GM04503 (cell line): ENCODE results near the gene CDC45.

Experiments used
- DNase-seq: peaks from one replicate; pipeline ENCODE4 v3.0.0-alpha.2; 2012; ENCODE audit warnings: low read depth

CDC45 gene

DNA sequence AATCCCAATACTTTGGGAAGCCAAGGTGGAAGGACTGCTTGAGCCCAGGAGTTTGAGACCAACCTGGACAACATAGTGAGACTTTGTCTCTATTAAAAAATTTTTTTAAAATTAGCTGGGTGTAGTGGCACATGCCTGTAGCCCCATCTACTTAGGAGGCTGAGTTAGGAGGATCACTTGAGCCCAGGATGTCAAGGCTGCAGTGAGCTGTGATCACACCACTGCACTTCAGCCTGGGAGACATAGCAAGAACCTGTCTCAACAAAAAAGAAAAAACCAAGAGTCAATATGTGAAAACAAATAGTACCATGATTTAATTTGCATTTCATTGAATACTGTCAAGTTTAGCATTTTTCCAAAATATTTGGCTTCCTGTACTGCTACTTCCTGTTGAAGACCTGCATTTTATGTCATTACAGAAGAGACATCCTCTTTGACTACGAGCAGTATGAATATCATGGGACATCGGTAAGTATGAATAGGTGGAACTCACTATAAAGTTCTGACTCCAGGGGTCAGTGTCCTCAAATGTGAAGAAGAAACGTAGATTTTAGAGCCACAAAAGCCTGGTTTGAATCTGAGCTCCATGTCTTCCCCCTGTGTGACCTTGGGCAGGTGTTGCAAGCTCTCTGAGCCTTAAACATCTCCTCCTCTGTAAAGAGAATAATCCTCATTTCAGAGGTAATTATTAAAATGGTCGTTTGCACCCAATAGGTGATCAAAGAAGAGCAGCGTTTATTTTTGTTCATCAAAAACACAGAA is 16.0 kb downstream of the CDC45 start:
- no peak for DNase-seq

DNA sequence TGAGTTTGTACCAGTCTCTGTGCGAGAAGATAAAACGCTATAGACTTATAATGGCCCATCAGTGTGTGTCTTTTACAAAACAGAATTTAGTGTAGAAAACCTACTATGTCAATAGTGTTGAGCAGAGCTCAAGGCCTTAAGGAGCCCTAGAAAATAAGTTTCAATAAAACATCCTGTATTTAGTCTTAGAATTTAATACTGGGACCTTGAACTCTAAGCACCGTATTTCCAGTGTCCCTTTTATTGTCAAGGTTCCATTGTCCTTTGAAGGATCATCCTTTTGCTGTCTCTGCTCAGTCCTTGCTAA is 16.6 kb downstream of the CDC45 start:
- DNase-seq: no peak

DNA sequence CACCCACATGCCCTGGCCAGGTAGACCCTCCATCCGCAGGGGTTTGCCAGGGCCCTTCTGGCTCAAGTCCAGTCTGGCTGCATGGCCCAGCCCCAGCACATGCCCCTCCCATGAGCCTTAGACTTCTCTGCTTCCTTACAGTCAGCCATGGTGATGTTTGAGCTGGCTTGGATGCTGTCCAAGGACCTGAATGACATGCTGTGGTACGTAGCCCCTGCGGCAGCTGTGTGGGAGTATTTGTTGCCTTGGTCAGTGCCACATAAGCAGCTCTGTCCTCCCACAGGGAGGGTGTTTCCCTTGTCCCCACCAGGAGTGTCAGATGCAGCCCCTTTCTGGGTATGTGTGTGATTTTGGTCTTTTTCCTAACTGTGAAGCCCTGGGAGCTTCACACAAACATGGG is 17.5 kb downstream of the CDC45 start:
- DNase-seq: no peak

DNA sequence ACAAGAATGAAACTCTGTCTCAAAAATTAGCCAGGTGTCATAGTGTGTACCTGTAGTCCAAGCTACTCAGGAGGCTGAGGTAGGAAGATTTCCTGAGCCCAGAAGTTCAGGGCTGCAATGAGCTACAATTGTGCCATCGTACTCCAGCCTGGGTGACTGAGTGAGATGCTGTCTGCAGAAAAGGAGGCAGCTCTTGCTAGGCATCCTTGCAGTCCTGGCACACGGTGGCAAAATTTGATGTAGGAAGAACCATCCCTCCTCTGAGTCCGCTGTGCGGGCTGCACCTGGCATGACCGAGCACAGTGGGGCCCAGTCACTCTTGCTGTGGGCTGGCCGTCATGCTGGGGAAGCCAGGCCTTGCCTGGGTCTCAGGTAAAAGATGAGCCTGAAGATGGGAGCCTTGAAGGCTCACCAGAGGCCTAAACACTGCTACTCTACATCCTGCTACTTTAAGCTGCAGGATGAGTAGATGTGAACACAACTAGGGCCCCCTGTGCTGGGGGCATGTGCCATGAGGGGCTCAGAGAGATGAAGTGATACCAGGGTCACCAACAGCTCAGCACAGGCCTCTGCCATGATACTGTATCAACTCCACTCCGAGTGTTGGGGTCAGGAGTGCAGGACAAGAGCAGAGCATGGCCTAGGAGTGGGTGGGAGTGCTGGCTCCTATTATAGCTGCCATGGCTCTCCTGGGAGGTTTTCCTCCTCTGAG is 18.6 kb downstream of the CDC45 start:
- DNase-seq: no peak

DNA sequence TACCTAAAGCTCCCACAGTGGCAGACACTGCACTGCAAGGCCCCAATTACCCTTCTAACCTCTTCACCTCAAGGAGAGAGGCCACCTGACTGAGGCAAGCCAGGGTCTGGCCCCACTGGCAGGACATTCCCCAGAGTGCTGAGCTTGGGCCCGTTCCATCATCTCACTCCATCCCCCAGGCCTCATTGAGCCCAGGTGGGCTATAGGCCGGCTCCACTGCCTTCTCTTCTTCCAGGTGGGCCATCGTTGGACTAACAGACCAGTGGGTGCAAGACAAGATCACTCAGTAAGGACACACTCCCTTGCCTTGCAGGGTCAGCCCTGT is 19.1 kb downstream of the CDC45 start:
- DNase-seq: no peak

DNA sequence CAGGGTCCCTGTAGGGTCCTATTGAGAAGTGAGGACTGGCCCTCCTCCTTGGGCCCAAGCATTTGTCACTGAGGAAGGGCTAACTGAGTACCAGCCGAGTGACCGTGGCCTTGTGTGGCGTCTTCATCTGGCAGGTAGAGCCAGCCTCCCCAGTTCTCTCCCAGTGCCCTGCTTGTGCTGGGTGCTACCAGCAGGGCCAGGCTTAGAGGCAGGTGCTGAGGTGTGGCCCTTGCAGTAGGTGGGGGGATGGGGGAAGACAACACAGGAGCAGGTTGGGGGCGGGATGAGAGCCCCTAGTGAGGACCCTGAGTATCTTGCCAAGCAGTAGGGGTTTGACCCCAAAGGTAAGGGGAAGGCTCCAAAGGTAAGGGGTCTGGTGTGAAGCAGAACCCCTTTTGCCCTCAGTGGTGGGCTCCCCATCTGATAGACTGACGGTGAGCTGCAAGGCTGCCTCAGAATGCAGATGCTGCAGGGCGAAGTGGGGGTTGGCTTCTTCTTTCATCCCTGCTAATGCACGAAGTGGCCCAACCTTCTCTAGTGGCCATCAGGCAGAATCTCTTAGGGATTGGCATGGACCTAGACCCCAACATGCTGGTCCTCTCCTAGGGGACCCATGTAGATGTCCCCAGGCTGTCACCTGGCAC is 19.6 kb downstream of the CDC45 start:
- DNase-seq: no peak

DNA sequence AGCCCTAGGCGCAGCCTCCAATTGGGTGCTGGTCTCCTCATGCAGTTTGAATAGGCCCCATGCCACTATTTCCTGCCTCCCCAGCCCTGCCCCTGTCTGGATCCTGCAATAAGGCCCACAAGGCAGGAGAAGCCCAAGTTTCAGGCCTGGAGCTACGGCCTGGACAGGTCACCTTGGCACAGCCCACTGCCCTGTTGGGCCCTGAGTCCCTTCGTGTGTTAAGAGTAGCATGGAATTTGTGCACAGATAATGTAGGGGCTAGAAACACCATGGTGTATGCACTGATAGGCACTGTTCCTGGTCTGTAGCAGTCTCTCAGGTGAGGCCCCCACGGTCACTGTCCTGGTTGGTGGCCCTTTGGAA is 20.1 kb downstream of the CDC45 start:
- no peak for DNase-seq

DNA sequence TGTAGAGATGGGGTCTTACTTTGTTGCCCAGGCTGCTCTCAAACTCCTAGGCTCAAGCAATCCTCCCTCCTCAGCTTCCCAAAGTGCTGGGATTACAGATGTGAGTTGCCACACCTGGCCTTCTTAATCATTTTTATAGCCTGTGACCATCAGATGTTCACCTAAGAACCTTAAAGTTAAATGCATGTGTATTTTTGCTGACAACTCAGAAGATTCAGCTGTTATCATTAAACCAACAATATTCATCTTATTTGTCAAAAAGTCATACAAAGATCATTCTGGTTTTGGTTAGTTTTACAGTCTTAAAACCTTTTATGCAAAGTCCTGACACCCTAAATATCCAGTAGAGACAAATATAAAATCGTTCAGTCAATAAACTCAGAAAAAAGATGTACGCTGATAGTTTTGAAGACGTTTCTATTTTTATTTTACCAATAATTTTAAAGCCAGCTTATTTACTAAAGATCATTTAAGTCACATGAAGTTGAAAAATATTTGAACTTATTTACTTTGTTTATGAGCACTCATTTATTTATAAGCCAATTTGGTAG is 22.3 kb downstream of the CDC45 start:
- no peak for DNase-seq

DNA sequence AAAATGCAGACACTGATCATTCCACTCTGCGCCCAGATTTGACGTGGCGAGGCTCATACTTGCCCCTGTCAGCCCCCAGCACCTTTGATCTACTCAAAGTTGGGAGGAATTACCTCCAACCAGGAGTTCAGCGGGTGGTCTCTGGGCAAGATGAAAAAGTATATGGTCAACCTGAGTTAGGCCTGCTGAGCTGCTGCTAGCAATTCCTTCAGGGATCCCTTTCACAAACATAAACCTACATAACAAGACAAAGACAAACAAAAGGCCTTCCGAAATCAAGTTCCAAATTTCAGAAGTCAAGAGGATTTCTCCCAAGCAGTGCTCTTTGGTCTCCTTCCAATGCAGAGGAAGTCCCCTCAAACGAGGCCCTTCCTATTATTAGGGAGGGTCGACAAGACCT is 23.6 kb downstream of the CDC45 start:
- DNase-seq: no peak

DNA sequence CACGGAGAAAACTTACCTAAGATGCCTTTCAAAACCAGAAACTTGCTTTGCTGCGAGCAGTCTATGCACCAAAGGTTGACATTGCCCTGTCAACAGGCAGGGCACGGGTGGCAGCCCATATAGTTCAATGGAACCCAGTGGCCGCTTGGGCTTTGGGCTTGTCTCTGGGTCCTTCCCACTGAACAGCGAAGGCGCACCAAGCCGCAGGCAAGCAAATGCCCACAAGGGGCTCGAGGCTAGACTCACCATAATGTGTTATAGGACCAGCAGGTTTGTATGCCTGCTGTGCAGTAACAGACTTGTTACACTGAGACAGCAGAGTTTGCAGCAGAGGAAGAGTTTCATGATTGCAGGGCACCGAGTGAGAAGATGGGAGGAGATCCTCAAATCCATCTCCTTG is 24.1 kb downstream of the CDC45 start:
- DNase-seq: no peak

DNA sequence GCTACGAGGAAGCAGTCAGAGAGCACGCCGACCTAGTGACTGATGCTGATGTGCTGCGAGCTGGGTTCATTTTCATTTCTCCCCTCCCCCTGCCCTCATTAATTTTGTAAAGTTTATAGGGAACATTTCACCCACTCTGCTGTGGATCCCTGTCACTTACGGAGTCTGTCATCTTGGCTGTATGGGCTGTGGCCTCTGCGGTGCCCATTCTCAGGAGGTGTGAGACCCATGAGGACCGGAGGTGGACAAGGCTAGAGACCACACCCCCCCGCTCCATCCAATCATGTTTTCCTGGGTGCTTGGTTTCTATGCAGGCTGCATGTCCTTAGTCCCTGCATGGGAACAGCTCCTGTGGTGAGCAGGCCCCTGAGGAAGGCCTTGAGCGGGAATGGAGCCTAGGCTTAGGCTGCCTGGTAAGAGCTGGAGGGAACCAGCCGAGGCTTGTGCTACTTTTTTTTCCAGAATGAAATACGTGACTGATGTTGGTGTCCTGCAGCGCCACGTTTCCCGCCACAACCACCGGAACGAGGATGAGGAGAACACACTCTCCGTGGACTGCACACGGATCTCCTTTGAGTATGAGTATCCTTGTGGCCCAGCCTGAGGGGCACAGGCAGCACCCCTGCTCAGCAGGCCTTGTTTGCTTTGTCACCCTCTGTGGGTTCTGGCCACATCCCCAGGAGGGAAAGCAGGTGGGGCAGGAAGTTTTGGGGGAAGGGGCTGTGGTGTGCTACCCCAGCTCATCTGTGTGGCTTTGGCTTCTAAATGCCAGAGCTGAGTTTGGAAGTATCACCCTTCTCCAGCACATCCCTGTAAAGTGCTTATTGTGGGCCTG is 25.4 kb downstream of the CDC45 start:
- no peak for DNase-seq

DNA sequence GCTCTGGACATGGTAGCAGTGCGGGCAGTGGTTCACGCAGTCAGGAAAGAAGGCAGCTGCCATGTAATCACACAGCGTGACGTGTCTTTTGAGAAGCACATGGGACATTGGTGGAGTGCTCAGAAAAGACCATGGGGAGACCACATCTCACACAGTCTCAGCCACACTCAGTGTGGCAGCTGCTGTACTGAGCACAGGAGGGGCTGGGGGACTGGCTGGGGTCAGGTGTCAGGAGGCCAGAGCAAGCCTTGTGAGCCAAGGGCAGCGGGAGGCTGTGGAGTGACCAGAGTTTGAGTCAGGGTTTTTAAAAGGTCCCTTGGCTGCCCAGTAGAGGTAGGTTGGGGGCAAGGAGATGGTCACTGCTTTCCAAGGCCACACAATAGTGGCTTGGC is 26.0 kb downstream of the CDC45 start:
- no peak for DNase-seq

DNA sequence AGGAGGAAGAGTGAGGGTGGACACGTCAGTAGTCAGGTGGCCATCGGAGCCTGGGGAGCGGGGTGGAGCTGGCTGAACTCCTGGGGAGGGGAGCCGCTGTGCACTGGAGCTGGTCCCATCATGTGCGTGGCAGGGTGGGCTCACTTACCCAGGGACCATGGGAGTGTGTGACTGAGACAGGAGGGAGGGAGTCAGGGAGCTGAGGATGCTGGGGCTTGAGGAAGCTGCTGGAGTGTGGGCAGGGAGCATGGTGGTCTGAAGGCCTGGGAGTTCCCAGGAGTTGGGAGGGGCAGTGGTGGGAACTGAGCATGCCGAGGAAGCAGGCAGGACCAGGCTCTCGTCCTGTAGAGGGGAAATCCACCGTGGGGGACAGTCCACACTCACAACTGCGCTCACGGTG is 26.5 kb downstream of the CDC45 start:
- no peak for DNase-seq

DNA sequence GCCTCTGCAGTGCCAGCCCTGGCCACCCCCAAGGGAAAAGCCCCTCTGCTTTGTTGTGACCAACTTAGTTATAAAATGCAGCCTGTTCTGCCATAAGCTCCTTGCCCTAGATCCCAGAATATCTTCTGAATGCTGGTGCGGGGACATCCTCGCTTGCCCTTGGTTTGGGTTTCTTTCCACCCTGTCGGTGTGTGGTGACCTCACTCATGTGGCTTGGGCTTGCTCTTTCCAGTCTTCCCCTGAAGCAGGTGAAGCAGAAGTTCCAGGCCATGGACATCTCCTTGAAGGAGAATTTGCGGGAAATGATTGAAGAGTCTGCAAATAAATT is 27.8 kb downstream of the CDC45 start:
- no peak for DNase-seq

DNA sequence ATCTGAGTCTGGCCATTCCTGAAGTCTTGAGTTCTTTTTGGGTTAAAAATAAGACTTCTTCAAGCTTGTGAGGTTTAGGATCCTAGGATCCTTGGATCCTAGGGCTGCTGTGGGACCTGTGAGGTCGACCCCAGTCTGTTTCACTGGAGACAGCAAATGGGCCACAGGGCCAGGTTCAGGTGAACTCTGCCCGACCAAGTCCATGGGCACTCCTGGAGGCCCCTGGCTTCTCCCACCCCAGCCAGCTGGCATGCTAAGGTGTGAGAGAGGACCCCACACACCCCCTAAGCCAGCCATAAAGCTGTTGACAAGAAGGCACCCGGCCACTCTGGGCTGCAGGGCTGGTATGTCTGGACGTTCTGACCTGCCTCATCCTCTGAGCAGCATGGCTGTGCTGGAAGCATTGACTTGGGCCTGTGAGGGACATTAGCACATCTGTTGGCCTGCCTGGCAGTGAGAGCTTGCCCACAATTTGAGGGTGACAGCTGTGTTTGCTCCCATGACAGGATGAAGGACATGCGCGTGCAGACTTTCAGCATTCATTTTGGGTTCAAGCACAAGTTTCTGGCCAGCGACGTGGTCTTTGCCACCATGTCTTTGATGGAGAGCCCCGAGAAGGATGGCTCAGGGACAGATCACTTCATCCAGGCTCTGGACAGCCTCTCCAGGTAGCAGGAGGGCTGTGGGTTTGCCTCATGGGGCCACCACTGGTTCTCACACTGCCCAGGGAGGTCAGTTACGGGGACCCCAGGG is 28.5 kb downstream of the CDC45 start:
- DNase-seq: no peak

DNA sequence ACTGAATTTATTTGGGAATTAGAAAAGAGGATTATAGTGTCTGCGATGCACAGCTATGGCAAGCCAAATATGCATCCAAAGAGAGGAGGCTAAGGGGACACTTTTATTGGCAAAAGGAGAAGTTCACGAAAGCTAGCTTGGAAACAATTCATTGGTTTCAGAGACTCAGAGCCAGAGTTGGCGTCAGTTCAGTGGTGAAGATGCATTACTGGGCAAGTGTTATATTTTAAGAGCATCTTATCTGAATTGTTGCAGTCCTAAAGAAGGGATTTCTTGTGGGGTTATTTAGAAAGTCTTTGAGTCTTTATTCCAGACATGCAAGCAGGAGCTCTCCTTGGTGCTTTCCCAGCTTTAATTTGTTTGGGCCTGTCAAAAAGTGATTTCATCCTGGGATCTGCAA is 29.5 kb downstream of the CDC45 start:
- no peak for DNase-seq

DNA sequence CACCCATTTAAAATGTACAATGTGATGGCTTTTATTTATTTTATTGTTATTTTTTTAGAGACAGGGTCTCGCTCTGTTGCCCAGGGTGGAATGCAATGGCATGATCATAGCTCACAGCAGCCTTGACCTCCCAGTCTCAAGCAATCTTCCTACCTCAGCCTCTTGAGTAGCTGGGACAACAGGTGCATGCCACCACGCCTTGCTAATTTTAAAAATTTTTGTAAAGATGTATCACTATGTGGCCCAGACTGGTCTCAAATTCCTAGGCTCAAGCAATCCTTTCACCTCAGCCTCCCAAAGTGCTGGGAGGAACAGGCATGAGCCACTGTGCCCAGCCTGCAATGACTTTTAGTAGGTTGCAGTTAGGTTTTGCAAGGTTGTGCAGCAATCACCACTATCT is 30.2 kb downstream of the CDC45 start:
- no peak for DNase-seq

DNA sequence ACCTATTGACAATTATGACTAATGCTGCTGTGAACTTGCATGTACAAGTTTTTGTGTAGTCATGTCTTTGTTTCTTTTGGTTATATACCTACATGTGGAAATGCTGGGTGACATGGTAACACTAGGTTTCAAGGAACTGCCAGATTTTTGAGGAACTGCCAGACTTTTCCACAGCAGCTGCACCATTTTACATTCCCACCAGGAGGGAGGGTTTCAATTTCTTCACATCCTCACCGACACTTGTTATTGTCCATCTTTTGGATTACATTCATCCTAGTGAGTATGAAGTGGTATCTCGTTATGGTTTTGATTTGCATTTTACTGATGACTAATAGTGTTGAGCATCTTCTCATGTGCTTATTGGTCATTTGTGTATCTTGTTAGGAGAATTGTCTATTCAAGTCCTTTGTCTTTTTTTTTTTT is 31.2 kb downstream of the CDC45 start:
- no peak for DNase-seq

DNA sequence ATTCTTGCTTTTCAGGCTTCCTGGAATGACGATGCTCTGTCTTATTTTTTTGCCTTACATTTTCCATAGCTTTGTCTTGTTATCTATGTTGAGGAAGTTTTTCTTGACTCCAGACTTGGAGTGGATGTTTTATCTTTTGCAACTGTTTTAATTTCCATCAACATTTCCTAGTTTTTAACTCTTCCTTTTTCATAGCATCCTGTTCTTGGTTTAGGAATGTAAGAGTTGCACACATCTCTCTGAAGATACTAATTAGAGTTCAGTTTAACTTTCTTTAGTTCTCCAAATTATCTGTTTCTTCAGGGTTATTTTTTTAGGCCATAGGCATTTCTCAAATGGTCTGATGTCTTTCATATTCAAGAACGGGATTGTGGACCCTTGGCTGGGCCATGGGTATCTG is 34.1 kb downstream of the CDC45 start:
- no peak for DNase-seq

DNA sequence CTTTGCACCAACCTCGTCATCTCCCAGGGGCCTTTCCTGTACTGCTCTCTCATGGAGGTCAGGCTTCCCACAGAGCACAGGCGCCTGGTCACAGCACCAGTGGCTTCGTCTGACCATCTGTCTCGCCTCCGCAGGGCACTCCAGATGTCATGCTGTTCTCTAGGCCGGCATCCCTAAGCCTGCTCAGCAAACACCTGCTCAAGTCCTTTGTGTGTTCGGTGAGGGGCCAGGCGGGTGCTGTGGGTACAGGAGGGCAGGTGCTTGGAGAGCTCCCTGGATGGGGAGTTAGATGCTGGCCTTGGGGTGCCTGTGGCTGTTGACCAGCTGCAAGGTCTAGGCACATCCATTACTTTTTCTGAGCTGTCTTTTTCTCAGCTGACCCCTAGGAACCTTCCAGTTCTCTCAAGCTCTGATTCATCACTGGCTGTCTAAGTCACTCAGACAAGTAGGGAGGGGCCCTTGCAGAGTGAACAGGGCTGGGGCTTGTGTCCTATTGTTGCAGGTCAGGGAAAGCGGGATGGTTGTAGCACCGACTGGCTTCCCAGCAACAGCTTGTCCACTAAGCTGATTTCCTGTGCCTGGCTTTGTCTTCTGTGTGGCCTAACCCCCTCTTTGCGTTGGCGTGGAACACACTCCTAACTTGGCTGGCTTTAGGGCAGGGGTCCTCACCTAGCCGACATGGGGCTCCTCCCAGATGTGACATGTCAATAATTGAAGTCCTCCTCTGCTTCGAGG is 35.3 kb downstream of the CDC45 start:
- no peak for DNase-seq

DNA sequence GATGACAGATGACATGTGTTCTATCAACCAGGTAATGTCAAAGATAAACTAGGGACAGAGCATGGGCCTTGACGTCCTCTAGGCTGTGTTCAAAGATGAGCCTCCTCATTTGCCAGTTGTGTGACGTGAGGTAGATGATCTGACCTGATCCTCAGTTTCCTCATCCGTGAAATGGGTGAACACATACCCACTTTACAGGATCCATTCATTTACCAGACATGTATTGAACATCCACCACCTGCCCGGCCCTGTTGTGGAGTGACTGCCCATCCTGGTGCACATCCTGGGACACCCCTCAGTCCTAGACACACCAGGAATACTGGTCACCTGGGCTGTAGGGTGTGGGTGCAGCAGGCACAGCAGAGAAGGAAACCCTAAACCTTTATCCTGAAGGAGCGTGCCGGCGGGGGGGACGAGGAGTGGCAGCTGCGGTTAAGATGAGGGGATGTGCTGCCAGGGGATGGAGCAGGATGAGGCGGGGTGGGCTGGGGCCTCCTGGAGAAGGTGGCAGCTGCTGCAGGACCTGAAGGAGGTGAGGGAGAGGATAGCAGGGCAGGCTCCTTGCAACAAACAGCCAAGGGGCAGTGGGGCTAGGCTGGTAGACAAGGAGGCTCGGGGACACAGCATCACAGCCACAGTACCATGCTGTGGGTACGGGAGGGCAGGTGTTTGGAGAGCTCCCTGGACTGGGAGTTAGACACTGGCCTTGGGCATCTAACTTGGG is 36.1 kb downstream of the CDC45 start:
- no peak for DNase-seq
